Panc1 (cell line): ENCODE results near the gene AKAP10. TPM values are rescaled to one million over a fixed set of nuclear protein-coding genes. Genes with fewer than 3 reads are reported as not detected.
"Not testable (repeated sequence)": the region's sequence is repeated elsewhere in the genome, so short reads cannot be mapped to it uniquely, and the experiment has no call there.

ENCODE experiments used
- ATAC-seq: fragments of 200-7000 bp; cut with Tn5 transposase; 2 replicates; pipeline ENCODE4 v1.9.1; 2020; ENCODE audit warnings: mild to moderate bottlenecking, moderate library complexity
- BruUV-seq: library from RNA; stranded (reverse); fragments of 400-500 nt; replicated peaks from 2 replicates; lab custom pipeline; 2021; lab: Mats Ljungman, UMichigan
- CTCF ChIA-PET: fragments of 300-600 bp; sonication (Branson Sonifier 250); formaldehyde crosslinking; loops from one replicate; lab custom pipeline; 2022; ENCODE audit warnings: antibody characterized with exemption; lab: Charles Lee
- POLR2A ChIA-PET: fragments of 300-600 bp; sonication (Branson Sonifier 250); formaldehyde crosslinking; loops from one replicate; lab custom pipeline; 2022; ENCODE audit warnings: antibody characterized with exemption; lab: Charles Lee
- DNase-seq: peaks from one replicate; pipeline ENCODE4 v3.0.0-alpha.2; 2010; ENCODE audit warnings: low read depth, low spot score
- H3K27ac ChIP-seq: 2 replicates; pipeline ENCODE4 v1.5.1; 2011; ENCODE audit warnings: mild to moderate bottlenecking, low read length, inconsistent platforms
- H3K27me3 ChIP-seq: fragments of 200-500 bp; sonication (Bioruptor generic); 2 replicates; pipeline ENCODE4 v1.6.0; 2014; ENCODE audit warnings: low read length, inconsistent platforms; ENCODE audit not compliant: control insufficient read depth, insufficient read depth
- H3K36me3 ChIP-seq: fragments of 200-500 bp; sonication (Bioruptor generic); 2 replicates; pipeline ENCODE4 v1.5.1; 2014; ENCODE audit warnings: inconsistent platforms, mild to moderate bottlenecking, low read length, moderate library complexity; ENCODE audit not compliant: control insufficient read depth, insufficient read depth
- H3K4me1 ChIP-seq: 2 replicates; pipeline ENCODE4 v1.5.1; 2011; ENCODE audit warnings: inconsistent platforms, mild to moderate bottlenecking, low read length, moderate library complexity; ENCODE audit not compliant: control insufficient read depth, insufficient read depth
- H3K4me3 ChIP-seq, 2 experiments: 2 replicates each; pipeline ENCODE4 v1.5.1; 2011 to 2012; ENCODE audit warnings: low read depth in 2 of 2, low read length in 2 of 2, mild to moderate bottlenecking in 2 of 2, inconsistent platforms in 1 of 2, moderate library complexity in 1 of 2
- H3K9me3 ChIP-seq: fragments of 200-500 bp; sonication (Bioruptor generic); 2 replicates; pipeline ENCODE4 v1.5.1; 2014; ENCODE audit warnings: low read depth, mild to moderate bottlenecking, inconsistent platforms, low read length, moderate library complexity; ENCODE audit not compliant: control insufficient read depth, insufficient read depth
- POLR2AphosphoS5 ChIP-seq: IDR thresholded peaks from 2 replicates; pipeline ENCODE4 v1.6.1; 2012; ENCODE audit warnings: mild to moderate bottlenecking, low read depth, low read length, moderate library complexity
- SIN3A ChIP-seq: IDR thresholded peaks from 2 replicates; pipeline ENCODE4 v1.6.1; 2012; ENCODE audit warnings: low read depth, mild to moderate bottlenecking, low read length, moderate library complexity, borderline replicate concordance; ENCODE audit not compliant: insufficient read depth
- TCF7L2 ChIP-seq: IDR thresholded peaks from 2 replicates; pipeline ENCODE4 v1.6.1; 2011; ENCODE audit warnings: mild to moderate bottlenecking, low read depth, low read length, inconsistent platforms
- in situ Hi-C: cut with HindIII; loops from 2 replicates; pipeline ENCODE4 v1.10.0; 2016; ENCODE audit warnings: low sequenced_read_pairs, low pct_unique_long_range_greater_than_20kb
- intact Hi-C: fragments of 100-400 bp; cut with micrococcal nuclease; formaldehyde crosslinking; loops from one replicate; pipeline ENCODE4 v1.10.0; 2022; ENCODE audit not compliant: unreplicated experiment
- total RNA-seq: library from RNA; stranded (reverse); gene quantifications from one replicate; pipeline ENCODE4 v1.2.1, GENCODE V29; 2021; ENCODE audit not compliant: unreplicated experiment
- TF ChIP-seq, protein P1 (sequence below): fragments of 450-650 bp; IDR thresholded peaks from 2 replicates; pipeline ENCODE4 v1.5.1; 2017; ENCODE audit warnings: mild to moderate bottlenecking
- TF ChIP-seq, protein P2 (sequence below), 2 experiments: IDR thresholded peaks; 2 replicates each; pipeline ENCODE4 v1.6.1; 2011 to 2012; ENCODE audit warnings: low read depth in 2 of 2, control low read depth in 1 of 2, low read length in 1 of 2, mild to moderate bottlenecking in 1 of 2, moderate library complexity in 1 of 2; ENCODE audit not compliant: insufficient read depth in 1 of 2

AKAP10 gene
- total RNA-seq, 1 experiment from 2014 or later: 24.6 TPM

DNA sequence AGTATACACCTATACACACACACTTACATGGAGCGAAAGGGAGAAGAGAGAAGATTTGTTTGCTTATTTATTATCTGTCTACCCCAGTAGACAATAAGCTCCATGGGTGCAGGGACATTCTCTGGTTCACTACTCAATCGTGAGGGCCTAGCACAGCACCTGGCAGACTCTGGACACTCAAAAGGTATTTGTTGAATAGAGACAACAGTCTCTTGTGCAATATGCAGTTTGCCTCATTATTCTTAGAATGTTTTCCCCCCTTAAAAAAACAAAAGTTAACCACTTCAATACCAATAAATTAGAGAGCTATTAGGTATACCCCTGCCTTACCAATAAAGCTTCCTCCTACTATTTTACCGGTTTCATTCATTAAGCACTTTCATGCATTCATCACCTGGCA is 2.0 kb downstream of the AKAP10 start:
- CTCF ChIA-PET: no interaction called here
- intact Hi-C loops (no loop called here), in situ Hi-C loops (no loop called here)
- TF ChIP-seq TCF7L2: no peak
- TF ChIP-seq, protein P1, sequence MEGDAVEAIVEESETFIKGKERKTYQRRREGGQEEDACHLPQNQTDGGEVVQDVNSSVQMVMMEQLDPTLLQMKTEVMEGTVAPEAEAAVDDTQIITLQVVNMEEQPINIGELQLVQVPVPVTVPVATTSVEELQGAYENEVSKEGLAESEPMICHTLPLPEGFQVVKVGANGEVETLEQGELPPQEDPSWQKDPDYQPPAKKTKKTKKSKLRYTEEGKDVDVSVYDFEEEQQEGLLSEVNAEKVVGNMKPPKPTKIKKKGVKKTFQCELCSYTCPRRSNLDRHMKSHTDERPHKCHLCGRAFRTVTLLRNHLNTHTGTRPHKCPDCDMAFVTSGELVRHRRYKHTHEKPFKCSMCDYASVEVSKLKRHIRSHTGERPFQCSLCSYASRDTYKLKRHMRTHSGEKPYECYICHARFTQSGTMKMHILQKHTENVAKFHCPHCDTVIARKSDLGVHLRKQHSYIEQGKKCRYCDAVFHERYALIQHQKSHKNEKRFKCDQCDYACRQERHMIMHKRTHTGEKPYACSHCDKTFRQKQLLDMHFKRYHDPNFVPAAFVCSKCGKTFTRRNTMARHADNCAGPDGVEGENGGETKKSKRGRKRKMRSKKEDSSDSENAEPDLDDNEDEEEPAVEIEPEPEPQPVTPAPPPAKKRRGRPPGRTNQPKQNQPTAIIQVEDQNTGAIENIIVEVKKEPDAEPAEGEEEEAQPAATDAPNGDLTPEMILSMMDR: no peak
- TF ChIP-seq, protein P2, sequence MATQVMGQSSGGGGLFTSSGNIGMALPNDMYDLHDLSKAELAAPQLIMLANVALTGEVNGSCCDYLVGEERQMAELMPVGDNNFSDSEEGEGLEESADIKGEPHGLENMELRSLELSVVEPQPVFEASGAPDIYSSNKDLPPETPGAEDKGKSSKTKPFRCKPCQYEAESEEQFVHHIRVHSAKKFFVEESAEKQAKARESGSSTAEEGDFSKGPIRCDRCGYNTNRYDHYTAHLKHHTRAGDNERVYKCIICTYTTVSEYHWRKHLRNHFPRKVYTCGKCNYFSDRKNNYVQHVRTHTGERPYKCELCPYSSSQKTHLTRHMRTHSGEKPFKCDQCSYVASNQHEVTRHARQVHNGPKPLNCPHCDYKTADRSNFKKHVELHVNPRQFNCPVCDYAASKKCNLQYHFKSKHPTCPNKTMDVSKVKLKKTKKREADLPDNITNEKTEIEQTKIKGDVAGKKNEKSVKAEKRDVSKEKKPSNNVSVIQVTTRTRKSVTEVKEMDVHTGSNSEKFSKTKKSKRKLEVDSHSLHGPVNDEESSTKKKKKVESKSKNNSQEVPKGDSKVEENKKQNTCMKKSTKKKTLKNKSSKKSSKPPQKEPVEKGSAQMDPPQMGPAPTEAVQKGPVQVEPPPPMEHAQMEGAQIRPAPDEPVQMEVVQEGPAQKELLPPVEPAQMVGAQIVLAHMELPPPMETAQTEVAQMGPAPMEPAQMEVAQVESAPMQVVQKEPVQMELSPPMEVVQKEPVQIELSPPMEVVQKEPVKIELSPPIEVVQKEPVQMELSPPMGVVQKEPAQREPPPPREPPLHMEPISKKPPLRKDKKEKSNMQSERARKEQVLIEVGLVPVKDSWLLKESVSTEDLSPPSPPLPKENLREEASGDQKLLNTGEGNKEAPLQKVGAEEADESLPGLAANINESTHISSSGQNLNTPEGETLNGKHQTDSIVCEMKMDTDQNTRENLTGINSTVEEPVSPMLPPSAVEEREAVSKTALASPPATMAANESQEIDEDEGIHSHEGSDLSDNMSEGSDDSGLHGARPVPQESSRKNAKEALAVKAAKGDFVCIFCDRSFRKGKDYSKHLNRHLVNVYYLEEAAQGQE (IDR thresholded peaks at IDR 0.05; ENCODE audit: insufficient read depth in 1 of 2, low read depth in 2 of 2, low read length in 1 of 2): no peak
- no peak for TF ChIP-seq SIN3A
- TF ChIP-seq POLR2AphosphoS5: no peak
- Histone ChIP-seq H3K27ac (no peak overlapping the region), H3K4me1 (no peaks in the 10 kb centered on the region; the same call in 1 of the 2 replicates), H3K9me3 (no peaks in the 10 kb centered on the region), H3K4me3 (no peak overlapping the region), H3K36me3 (peaks cover 4% of the 10 kb centered on the region; the same call in 1 of the 2 replicates), H3K27me3 (no peaks in the 10 kb centered on the region)
- ATAC-seq (no peak), DNase-seq (no peak)
- TSS peak; percentile 70 for BruUV-seq
- POLR2A ChIA-PET: no interaction called here

DNA sequence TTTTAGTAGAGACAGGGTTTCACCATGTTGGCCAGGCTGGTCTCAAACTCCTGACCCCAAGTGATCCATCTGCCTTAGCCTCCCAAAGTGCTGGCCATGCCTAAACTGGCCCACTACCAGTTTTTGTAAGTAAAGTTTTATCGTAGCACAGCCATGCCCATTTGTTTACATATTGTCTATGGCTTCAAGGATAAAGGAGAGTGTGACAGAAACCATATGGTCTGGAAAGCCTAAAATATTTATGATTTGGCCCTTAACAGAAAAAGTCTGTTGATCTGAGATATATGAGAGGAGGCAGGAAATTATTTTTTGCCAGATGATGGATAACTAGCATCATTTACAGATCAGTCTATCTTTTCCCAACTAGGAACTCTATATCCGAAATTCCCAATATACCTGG is 4.5 kb downstream of the AKAP10 start:
- BruUV-seq: no TSS peak
- TF ChIP-seq, protein P2 (IDR thresholded peaks at IDR 0.05; ENCODE audit: insufficient read depth in 1 of 2, low read depth in 2 of 2, low read length in 1 of 2): no peak
- no peak for TF ChIP-seq SIN3A
- no peak for TF ChIP-seq POLR2AphosphoS5
- no peak for TF ChIP-seq TCF7L2
- TF ChIP-seq, protein P1: no peak
- intact Hi-C loops (no loop called here), in situ Hi-C loops (no loop called here)
- DNase-seq (no peak), ATAC-seq (no peak)
- no peaks in the 10 kb centered on the region; the same call in 1 of the 2 replicates for H3K4me1 ChIP-seq
- ChIA-PET POLR2A (no interaction called here), CTCF (no interaction called here)
- no peak overlapping the region for H3K27ac ChIP-seq
- no peak overlapping the region for H3K4me3 ChIP-seq
- no peaks in the 10 kb centered on the region for H3K9me3 ChIP-seq
- H3K27me3 ChIP-seq: no peaks in the 10 kb centered on the region
- peaks cover 10% of the 10 kb centered on the region for H3K36me3 ChIP-seq

DNA sequence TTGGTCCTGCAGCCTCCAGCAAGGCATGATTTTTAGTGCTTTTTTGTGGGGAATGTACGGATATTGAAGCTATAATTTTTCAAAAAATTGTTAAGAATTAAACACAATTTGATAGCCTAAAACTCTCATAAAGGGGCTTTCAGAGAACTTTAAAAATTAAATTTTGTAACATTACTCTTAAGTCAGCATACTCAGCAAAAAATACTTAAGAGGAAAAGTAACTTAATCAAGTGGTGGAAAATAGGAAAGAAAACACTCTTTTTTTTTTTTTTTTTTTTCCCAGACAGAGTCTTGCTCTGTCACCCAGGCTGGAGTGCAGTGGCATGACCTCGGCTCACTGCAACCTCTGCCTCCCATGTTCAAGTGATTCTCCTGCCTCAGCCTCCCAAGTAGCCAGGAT is 14.7 kb downstream of the AKAP10 start:
- peaks cover 23% of the 10 kb centered on the region for H3K36me3 ChIP-seq

More for the DNA sequence above, 14.7 kb downstream of the AKAP10 start:
- H3K27me3 ChIP-seq, BruUV-seq, intact Hi-C loops, H3K9me3 ChIP-seq, CTCF ChIA-PET, H3K27ac ChIP-seq, H3K4me1 ChIP-seq, H3K4me3 ChIP-seq, in situ Hi-C loops, DNase-seq, POLR2A ChIA-PET, ATAC-seq: not testable (repeated sequence)
